GM19463 (cell line): ENCODE results near the gene WNT11.

Experiments used
- ATAC-seq: cut with Tn5 transposase; IDR thresholded peaks from one replicate; pipeline ENCODE4 v1.9.1; 2021; ENCODE audit warnings: mild to moderate bottlenecking, moderate library complexity; ENCODE audit not compliant: unreplicated experiment

Gene WNT11

GRCh38 chr11:76157891-76158290 lies 48.4 kb downstream of the WNT11 start:
- no peak for ATAC-seq

GRCh38 chr11:76156971-76157427 lies 49.3 kb downstream of the WNT11 start:
- no peak for ATAC-seq

GRCh38 chr11:76155500-76156227 lies 50.6 kb downstream of the WNT11 start:
- no peak for ATAC-seq

- ATAC-seq = no peak
Observed at GRCh38 chr11:76153571-76153923, 52.8 kb downstream of the WNT11 start.

- peak; percentile 52 for ATAC-seq
Observed at GRCh38 chr11:76152741-76153570, 53.3 kb downstream of the WNT11 start.

GRCh38 chr11:76152086-76152681 lies 54.1 kb downstream of the WNT11 start:
- ATAC-seq = peak; percentile 70

- ATAC-seq = no peak
Observed at GRCh38 chr11:76151556-76152085, 54.7 kb downstream of the WNT11 start.

- no peak for ATAC-seq
Observed at GRCh38 chr11:76150141-76150540, 56.2 kb downstream of the WNT11 start.

- ATAC-seq = no peak
Observed at GRCh38 chr11:76149713-76150112, 56.6 kb downstream of the WNT11 start.

GRCh38 chr11:76148941-76149613 lies 57.2 kb downstream of the WNT11 start:
- ATAC-seq = no peak

GRCh38 chr11:76148231-76148630 lies 58.1 kb downstream of the WNT11 start:
- no peak for ATAC-seq

- no peak for ATAC-seq
Observed at GRCh38 chr11:76147106-76147740, 59.1 kb downstream of the WNT11 start.

GRCh38 chr11:76143274-76143673 lies 63.0 kb downstream of the WNT11 start:
- ATAC-seq = no peak

- ATAC-seq = no peak
Observed at GRCh38 chr11:76141901-76142588, 64.3 kb downstream of the WNT11 start.

GRCh38 chr11:76140912-76141574 lies 65.3 kb downstream of the WNT11 start:
- ATAC-seq = no peak

GRCh38 chr11:76139314-76139713 lies 67.0 kb downstream of the WNT11 start:
- ATAC-seq = no peak
